Peyer's patch (tissue), 4 donors: ENCODE results near the gene CRYL1.

Experiments
- CTCF ChIP-seq, 6 experiments: fragments of 450-650 bp in 4 of 6; fragments of 200-600 bp in 2 of 6; sonication (generic) in 1 of 6; IDR thresholded peaks; one replicate each; pipeline ENCODE4 v1.5.1; 2017 to 2019; ENCODE audit warnings: antibody characterized with exemption in 6 of 6, mild to moderate bottlenecking in 3 of 6, moderate library complexity in 1 of 6
- POLR2A ChIP-seq, 2 donors: fragments of 450-650 bp; IDR thresholded peaks; one replicate each; pipeline ENCODE4 v1.5.1; 2017; ENCODE audit warnings: antibody characterized with exemption in 2 of 2, mild to moderate bottlenecking in 2 of 2, moderate library complexity in 2 of 2

- no peak for TF ChIP-seq CTCF (IDR thresholded peaks at IDR 0.05)
- TF ChIP-seq POLR2A (IDR thresholded peaks at IDR 0.05) = no peak
These were observed 153.8 kb downstream of the CRYL1 start for GRCh38 chr13:20371825-20372224.
